Chondrocyte (in vitro differentiated cells): ENCODE results near the gene GRIA4. TPM values are rescaled to one million over a fixed set of nuclear protein-coding genes. Genes with fewer than 3 reads are reported as not detected.

ENCODE experiments used
- DNase-seq: peaks from one replicate; pipeline ENCODE4 v3.0.0; 2021; ENCODE audit warnings: mixed read lengths, low spot score
- H3K27ac Mint-ChIP-seq: one replicate; pipeline ENCODE4 v1.8.0; 2021; ENCODE audit warnings: mild to moderate bottlenecking, moderate library complexity, mixed read lengths; ENCODE audit not compliant: unreplicated experiment
- H3K27me3 Mint-ChIP-seq: 2 replicates; pipeline ENCODE4 v1.8.0; 2021; ENCODE audit warnings: low read depth, mixed read lengths
- H3K36me3 Mint-ChIP-seq: 2 replicates; pipeline ENCODE4 v1.8.0; 2021; ENCODE audit warnings: low read depth, mixed read lengths
- H3K4me1 Mint-ChIP-seq: 2 replicates; pipeline ENCODE4 v1.8.0; 2021; ENCODE audit warnings: low read depth, mild to moderate bottlenecking, mixed read lengths
- H3K4me3 Mint-ChIP-seq: one replicate; pipeline ENCODE4 v1.8.0; 2021; ENCODE audit warnings: mild to moderate bottlenecking, moderate library complexity, mixed read lengths; ENCODE audit not compliant: unreplicated experiment
- H3K9me3 Mint-ChIP-seq: 2 replicates; pipeline ENCODE4 v1.8.0; 2021; ENCODE audit warnings: low read depth, mixed read lengths
- CTCF ChIP-seq: fragments of 200-600 bp; sonication (generic); IDR thresholded peaks from 2 replicates; pipeline ENCODE4 v1.5.0; 2021; ENCODE audit warnings: antibody characterized with exemption, mild to moderate bottlenecking, moderate library complexity
- total RNA-seq: library from RNA; stranded (reverse); gene quantifications from 3 replicates; pipeline ENCODE4 v1.2.1, GENCODE V29; 2021

Gene GRIA4
- total RNA-seq, 1 donor from 2014 or later, result not detected

GRCh38 chr11:105696000-105696399, 86.1 kb downstream of the GRIA4 start:
- no peaks in the 10 kb centered on the region for H3K9me3 Mint-ChIP-seq

GRCh38 chr11:105697291-105697690, 87.4 kb downstream of the GRIA4 start:
- Mint-ChIP-seq H3K4me1 (no peaks in the 10 kb centered on the region), H3K36me3 (no peaks in the 10 kb centered on the region), H3K4me3 (no peak overlapping the region), H3K27me3 (no peaks in the 10 kb centered on the region), H3K27ac (no peak overlapping the region), H3K9me3 (no peaks in the 10 kb centered on the region)
- no peak for DNase-seq
- no peak for TF ChIP-seq CTCF

More at GRCh38 chr11:105696000-105696399, 86.1 kb downstream of the GRIA4 start:
- DNase-seq, result no peak
- Mint-ChIP-seq H3K27me3 (no peaks in the 10 kb centered on the region), H3K36me3 (no peaks in the 10 kb centered on the region), H3K4me1 (no peaks in the 10 kb centered on the region), H3K4me3 (no peak overlapping the region), H3K27ac (no peak overlapping the region)
- TF ChIP-seq CTCF, result no peak

GRCh38 chr11:105699203-105699602, 89.3 kb downstream of the GRIA4 start:
- H3K4me3 Mint-ChIP-seq, result no peak overlapping the region
- DNase-seq, result no peak
- no peaks in the 10 kb centered on the region for H3K36me3 Mint-ChIP-seq
- H3K9me3 Mint-ChIP-seq, result no peaks in the 10 kb centered on the region
- no peaks in the 10 kb centered on the region for H3K4me1 Mint-ChIP-seq
- H3K27ac Mint-ChIP-seq, result no peak overlapping the region
- no peaks in the 10 kb centered on the region for H3K27me3 Mint-ChIP-seq
- TF ChIP-seq CTCF, result no peak

GRCh38 chr11:105700271-105700670, 90.4 kb downstream of the GRIA4 start:
- H3K4me3 Mint-ChIP-seq, result no peak overlapping the region

GRCh38 chr11:105701098-105701497, 91.2 kb downstream of the GRIA4 start:
- no peak overlapping the region for H3K27ac Mint-ChIP-seq
- no peak for TF ChIP-seq CTCF
- H3K4me1 Mint-ChIP-seq, result no peaks in the 10 kb centered on the region
- no peak for DNase-seq
- H3K9me3 Mint-ChIP-seq, result no peaks in the 10 kb centered on the region
- no peak overlapping the region for H3K4me3 Mint-ChIP-seq
- no peaks in the 10 kb centered on the region for H3K27me3 Mint-ChIP-seq
- no peaks in the 10 kb centered on the region for H3K36me3 Mint-ChIP-seq

More at GRCh38 chr11:105700271-105700670, 90.4 kb downstream of the GRIA4 start:
- no peak for TF ChIP-seq CTCF
- DNase-seq, result no peak
- no peaks in the 10 kb centered on the region for H3K4me1 Mint-ChIP-seq
- H3K36me3 Mint-ChIP-seq, result no peaks in the 10 kb centered on the region
- H3K9me3 Mint-ChIP-seq, result no peaks in the 10 kb centered on the region
- H3K27me3 Mint-ChIP-seq, result no peaks in the 10 kb centered on the region
- H3K27ac Mint-ChIP-seq, result no peak overlapping the region
